K562 (cell line): ENCODE results near the gene LPCAT2. TPM values are rescaled to one million over a fixed set of nuclear protein-coding genes. Genes with fewer than 3 reads are reported as not detected.

ENCODE experiments used
- ATAC-seq: fragments of 200-7000 bp; cut with Tn5 transposase; 3 replicates; pipeline ENCODE4 v1.9.1; 2020; ENCODE audit warnings: moderate library complexity
- BruUV-seq: library from RNA; stranded (reverse); fragments of 400-500 nt; replicated peaks from 2 replicates; lab custom pipeline; 2021; lab: Mats Ljungman, UMichigan
- CTCF ChIA-PET: fragments of 300-600 bp; formaldehyde crosslinking; extraction: SDS; loops from one replicate; lab custom pipeline; 2021; ENCODE audit warnings: low intra/inter-chr PET ratio; lab: Yijun Ruan, JAX
- POLR2A ChIA-PET: fragments of 300-600, 350-650 bp; sonication (Branson Sonifier 250); formaldehyde crosslinking; extraction: SDS; loops from one replicate; lab custom pipeline; 2021; ENCODE audit warnings: antibody characterized with exemption, inconsistent platforms; lab: Yijun Ruan, JAX
- DNase-seq, 4 experiments: peaks; one replicate each; pipeline versions ENCODE4 v3.0.0 to v3.0.0-alpha.2; 2011 to 2018; ENCODE audit warnings: low spot score in 3 of 4, mixed read lengths in 3 of 4; ENCODE audit errors: extremely low read depth in 1 of 4
- FAIRE-seq: peaks from 2 replicates; lab custom pipeline; 2011; peaks lifted over from hg19 to GRCh38; lab: Jason Lieb, UNC
- H2AFZ ChIP-seq: 2 replicates; pipeline ENCODE4 v1.6.0; 2011; ENCODE audit warnings: low read depth, low read length, control low read depth, inconsistent platforms
- H3K27ac ChIP-seq: fragments of 200-600 bp; 3 replicates; pipeline ENCODE4 v1.8.0; 2011; ENCODE audit warnings: low read depth, mild to moderate bottlenecking, control low read depth, inconsistent platforms, low read length, moderate library complexity, mixed read lengths; ENCODE audit errors: extremely low read depth
- H3K27me3 ChIP-seq, 2 experiments: fragments of 300-600 bp in 1 of 2; 2 replicates in 1 of 2; 3 replicates in 1 of 2; pipeline versions ENCODE4 v1.6.0 to v1.8.0; 2011; ENCODE audit warnings: inconsistent platforms in 2 of 2, low read length in 2 of 2, mild to moderate bottlenecking in 1 of 2, mixed read lengths in 1 of 2, moderate library complexity in 1 of 2; ENCODE audit not compliant: control insufficient read depth in 2 of 2, insufficient read depth in 2 of 2
- H3K36me3 ChIP-seq: fragments of 300-600 bp; 3 replicates; pipeline ENCODE4 v1.8.0; 2011; ENCODE audit warnings: mild to moderate bottlenecking, low read length, inconsistent platforms; ENCODE audit not compliant: control insufficient read depth, insufficient read depth
- H3K4me1 ChIP-seq, 2 experiments: fragments of 200-600 bp in 1 of 2; replicated peaks in 1 of 2; 2 replicates in 1 of 2; 3 replicates in 1 of 2; pipeline versions ENCODE4 v1.5.1 to v1.8.0; 2011; ENCODE audit warnings: inconsistent platforms in 2 of 2, low read length in 2 of 2, mild to moderate bottlenecking in 1 of 2, mixed read lengths in 1 of 2, moderate library complexity in 1 of 2; ENCODE audit not compliant: control insufficient read depth in 2 of 2, insufficient read depth in 2 of 2
- H3K4me2 ChIP-seq: 2 replicates; pipeline ENCODE4 v1.6.1; 2011; ENCODE audit warnings: low read length, control low read depth, inconsistent platforms, mixed read lengths; ENCODE audit not compliant: insufficient read depth
- H3K4me3 ChIP-seq: fragments of 200-600 bp; sonication (generic), shearing (Covaris generic); 2 replicates; pipeline ENCODE4 v1.5.1; 2016; ENCODE audit warnings: control low read depth, inconsistent platforms
- H3K79me2 ChIP-seq: fragments of 200-600 bp; 3 replicates; pipeline ENCODE4 v1.8.0; 2011; ENCODE audit warnings: low read length, inconsistent platforms; ENCODE audit not compliant: control insufficient read depth, insufficient read depth
- H3K9ac ChIP-seq, 2 experiments: 2 replicates each; pipeline versions ENCODE4 v1.6.0 to v1.6.1; 2011; ENCODE audit warnings: low read depth in 2 of 2, low read length in 2 of 2, control low read depth in 1 of 2, inconsistent platforms in 1 of 2, mild to moderate bottlenecking in 1 of 2, mixed read lengths in 1 of 2; ENCODE audit not compliant: insufficient read depth in 1 of 2
- H3K9me1 ChIP-seq: one replicate; pipeline ENCODE4 v1.6.0; 2011; ENCODE audit warnings: inconsistent platforms, mild to moderate bottlenecking, low read length, moderate library complexity; ENCODE audit not compliant: control insufficient read depth, insufficient read depth
- H3K9me3 ChIP-seq: replicated peaks from 2 replicates; pipeline ENCODE4 v1.5.1; 2011; ENCODE audit warnings: low read depth, low read length, inconsistent platforms; ENCODE audit not compliant: control insufficient read depth, insufficient read depth
- H4K20me1 ChIP-seq: replicated peaks from 2 replicates; pipeline ENCODE4 v1.6.1; 2011; ENCODE audit warnings: low read length, inconsistent platforms, mixed read lengths; ENCODE audit not compliant: control insufficient read depth, insufficient read depth
- CSDE1 ChIP-seq, 2 experiments: fragments of 450-650 bp; IDR thresholded peaks; 2 replicates each; pipeline ENCODE4 v1.6.1; 2016; ENCODE audit warnings: mild to moderate bottlenecking in 1 of 2
- DIDO1 ChIP-seq: fragments of 450-650 bp; IDR thresholded peaks from 2 replicates; pipeline ENCODE4 v1.6.1; 2016; ENCODE audit warnings: low read depth, missing biosample characterization, missing genetic modification characterization
- FOXK1 ChIP-seq: sonication (generic); formaldehyde crosslinking; IDR thresholded peaks from 2 replicates; pipeline ENCODE4 v1.8.0; 2022; ENCODE audit warnings: missing genetic modification reagents, mild to moderate bottlenecking, borderline replicate concordance
- NR1H2 ChIP-seq: sonication (generic); formaldehyde crosslinking; IDR thresholded peaks from 2 replicates; pipeline ENCODE4 v1.4.0; 2020; ENCODE audit warnings: mild to moderate bottlenecking, missing genetic modification reagents
- SIRT6 ChIP-seq: IDR thresholded peaks from one replicate; pipeline ENCODE4 v1.6.1; 2012; ENCODE audit warnings: low read depth, mild to moderate bottlenecking, control low read depth, inconsistent platforms, low read length, moderate library complexity
- ZNF217 ChIP-seq: sonication (generic); formaldehyde crosslinking; IDR thresholded peaks from 2 replicates; pipeline ENCODE4 v1.8.0; 2022; ENCODE audit warnings: mild to moderate bottlenecking, missing genetic modification reagents
- WGBS: fragments of 100-300 bp; shearing (Covaris generic); methylation state at CpG from one replicate; pipeline ENCODE4 v1.1.6; 2016; ENCODE audit warnings: low coverage, mixed read lengths; ENCODE audit not compliant: insufficient coverage; ENCODE audit errors: missing lambda C conversion rate; 5-methylcytosine and 5-hydroxymethylcytosine counted together
- in situ Hi-C: fragments of 300-500 bp; cut with MboI; formaldehyde crosslinking; loops from 4 replicates; pipeline ENCODE4 v1.15.0; 2018; ENCODE audit warnings: inconsistent platforms, mixed read lengths
- intact Hi-C: fragments of 100-400 bp; cut with micrococcal nuclease; formaldehyde crosslinking; loops from 2 replicates; pipeline ENCODE4 v1.14.2; 2022
- polyA plus RNA-seq, 8 experiments: library from polyadenylated mRNA; depleted of rRNA in 4 of 8; stranded (reverse) in 5 of 8; unstranded in 3 of 8; fragments of >200 nt; fragmentation: Nextera tagmentation in 2 of 8; fragmentation: Illumina TruSeq in 1 of 8; extraction: Ambion mirVana in 2 of 8; extraction: Trizol in 1 of 8; gene quantifications; 2 replicates each; pipeline versions ENCODE4 v1.2.1 to v1.2.3, GENCODE V29; 2011 to 2014; ENCODE audit warnings: inconsistent platforms in 1 of 8, missing spikeins in 1 of 8
- total RNA-seq, 7 experiments: library from RNA; depleted of rRNA in 6 of 7; stranded (reverse); fragments of >200 nt in 6 of 7; fragmentation: Illumina TruSeq in 2 of 7; extraction: Trizol in 2 of 7; gene quantifications; 2 replicates each; pipeline versions ENCODE4 v1.2.1 to v1.2.3, GENCODE V29; 2011 to 2021; ENCODE audit warnings: low replicate concordance in 1 of 7
- TF ChIP-seq, protein P1 (sequence below), 2 experiments: fragments of 450-650 bp in 1 of 2; sonication (generic) in 1 of 2; formaldehyde crosslinking in 1 of 2; IDR thresholded peaks; 2 replicates each; pipeline versions ENCODE4 v1.7.1 to v1.9.0; 2016 to 2022; ENCODE audit warnings: inconsistent platforms in 1 of 2, mild to moderate bottlenecking in 1 of 2, missing genetic modification reagents in 1 of 2
- TF ChIP-seq, protein P2 (sequence below): IDR thresholded peaks from 2 replicates; pipeline ENCODE4 v1.6.1; 2014; ENCODE audit warnings: antibody characterized with exemption

LPCAT2 gene
- total and polyA plus RNA-seq, 9 of the 15 experiments (the other 6 are each of a cell fraction or from before 2014, with no cell fraction given): 2.9 to 15.0 (median 7.3) TPM

GRCh38 chr16:55467898-55468297 is 41.0 kb upstream of the LPCAT2 start:
- CTCF ChIA-PET: interaction anchor here (0.7 to 7.2 kb wide), 2 partner anchors 235 to 619 kb away, joined by 4 to 139 read pairs; no protein-coding TSS in a partner anchor
- ATAC-seq: no peak
- intact Hi-C loops: loop anchor here (5.0 to 10.0 kb wide), 2 partner anchors 174 to 477 kb away; no protein-coding TSS in a partner anchor

More at GRCh38 chr16:55467898-55468297, 41.0 kb upstream of the LPCAT2 start:
- 5% methylated on average over 3 of the region's 3 CpGs for WGBS
- Histone ChIP-seq H2AFZ (no peak overlapping the region), H3K9ac (no peak overlapping the region), H3K4me3 (no peak overlapping the region), H4K20me1 (no peaks in the 10 kb centered on the region; the same call in 1 of the 2 replicates), H3K4me1 (no peaks in the 10 kb centered on the region; a peak in 1 of 5 replicates), H3K9me1 (no peaks in the 10 kb centered on the region), H3K79me2 (no peaks in the 10 kb centered on the region), H3K27ac (no peak overlapping the region), H3K27me3 (no peaks in the 10 kb centered on the region; a peak in 1 of 5 replicates), H3K36me3 (no peaks in the 10 kb centered on the region), H3K4me2 (no peak overlapping the region), H3K9me3 (no peaks in the 10 kb centered on the region)
- BruUV-seq: no TSS peak
- TF ChIP-seq SIRT6 (no peak), FOXK1 (CRISPR knock-in tag) (no peak), DIDO1 (no peak), CSDE1 (IDR thresholded peaks at IDR 0.05) (no peak), NR1H2 (CRISPR knock-in tag) (no peak), ZNF217 (CRISPR knock-in tag) (no peak)
- TF ChIP-seq, protein P1, sequence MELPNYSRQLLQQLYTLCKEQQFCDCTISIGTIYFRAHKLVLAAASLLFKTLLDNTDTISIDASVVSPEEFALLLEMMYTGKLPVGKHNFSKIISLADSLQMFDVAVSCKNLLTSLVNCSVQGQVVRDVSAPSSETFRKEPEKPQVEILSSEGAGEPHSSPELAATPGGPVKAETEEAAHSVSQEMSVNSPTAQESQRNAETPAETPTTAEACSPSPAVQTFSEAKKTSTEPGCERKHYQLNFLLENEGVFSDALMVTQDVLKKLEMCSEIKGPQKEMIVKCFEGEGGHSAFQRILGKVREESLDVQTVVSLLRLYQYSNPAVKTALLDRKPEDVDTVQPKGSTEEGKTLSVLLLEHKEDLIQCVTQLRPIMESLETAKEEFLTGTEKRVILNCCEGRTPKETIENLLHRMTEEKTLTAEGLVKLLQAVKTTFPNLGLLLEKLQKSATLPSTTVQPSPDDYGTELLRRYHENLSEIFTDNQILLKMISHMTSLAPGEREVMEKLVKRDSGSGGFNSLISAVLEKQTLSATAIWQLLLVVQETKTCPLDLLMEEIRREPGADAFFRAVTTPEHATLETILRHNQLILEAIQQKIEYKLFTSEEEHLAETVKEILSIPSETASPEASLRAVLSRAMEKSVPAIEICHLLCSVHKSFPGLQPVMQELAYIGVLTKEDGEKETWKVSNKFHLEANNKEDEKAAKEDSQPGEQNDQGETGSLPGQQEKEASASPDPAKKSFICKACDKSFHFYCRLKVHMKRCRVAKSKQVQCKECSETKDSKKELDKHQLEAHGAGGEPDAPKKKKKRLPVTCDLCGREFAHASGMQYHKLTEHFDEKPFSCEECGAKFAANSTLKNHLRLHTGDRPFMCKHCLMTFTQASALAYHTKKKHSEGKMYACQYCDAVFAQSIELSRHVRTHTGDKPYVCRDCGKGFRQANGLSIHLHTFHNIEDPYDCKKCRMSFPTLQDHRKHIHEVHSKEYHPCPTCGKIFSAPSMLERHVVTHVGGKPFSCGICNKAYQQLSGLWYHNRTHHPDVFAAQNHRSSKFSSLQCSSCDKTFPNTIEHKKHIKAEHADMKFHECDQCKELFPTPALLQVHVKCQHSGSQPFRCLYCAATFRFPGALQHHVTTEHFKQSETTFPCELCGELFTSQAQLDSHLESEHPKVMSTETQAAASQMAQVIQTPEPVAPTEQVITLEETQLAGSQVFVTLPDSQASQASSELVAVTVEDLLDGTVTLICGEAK (IDR thresholded peaks at IDR 0.05): no peak
- TF ChIP-seq, protein P1 (CRISPR knock-in tag; IDR thresholded peaks at IDR 0.05): no peak
- TF ChIP-seq, protein P2, sequence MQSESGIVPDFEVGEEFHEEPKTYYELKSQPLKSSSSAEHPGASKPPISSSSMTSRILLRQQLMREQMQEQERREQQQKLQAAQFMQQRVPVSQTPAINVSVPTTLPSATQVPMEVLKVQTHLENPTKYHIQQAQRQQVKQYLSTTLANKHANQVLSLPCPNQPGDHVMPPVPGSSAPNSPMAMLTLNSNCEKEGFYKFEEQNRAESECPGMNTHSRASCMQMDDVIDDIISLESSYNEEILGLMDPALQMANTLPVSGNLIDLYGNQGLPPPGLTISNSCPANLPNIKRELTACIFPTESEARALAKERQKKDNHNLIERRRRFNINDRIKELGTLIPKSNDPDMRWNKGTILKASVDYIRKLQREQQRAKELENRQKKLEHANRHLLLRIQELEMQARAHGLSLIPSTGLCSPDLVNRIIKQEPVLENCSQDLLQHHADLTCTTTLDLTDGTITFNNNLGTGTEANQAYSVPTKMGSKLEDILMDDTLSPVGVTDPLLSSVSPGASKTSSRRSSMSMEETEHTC: no peak
- POLR2A ChIA-PET: interaction anchor here (0.6 kb wide), 1 partner anchor 897 kb away, joined by 3 read pairs; no protein-coding TSS in a partner anchor
- DNase-seq: no peak
- no peak for FAIRE-seq
- in situ Hi-C loops: loop anchor here (5.0 to 10.0 kb wide), 4 partner anchors 79 to 857 kb away; no protein-coding TSS in a partner anchor
